Measurements from ENCODE around the gene ZNF791.

The ZNF791 gene

GRCh38 chr19:12647490-12648071 is 36.9 kb downstream of the ZNF791 start:
- Histone ChIP-seq H3K4me3 (ENCODE audit: low read depth, low read length) (no peak overlapping the region), H3K27ac (ENCODE audit: extremely low read depth, low read depth, low read length) (no peak overlapping the region)

GRCh38 chr19:12648088-12648487 is 37.4 kb downstream of the ZNF791 start:
- Histone ChIP-seq H3K9me3 (ENCODE audit: control insufficient read depth, insufficient read depth, low read depth, low read length) (no peaks in the 10 kb centered on the region), H3K27ac (ENCODE audit: extremely low read depth, low read depth, low read length) (no peak overlapping the region), H3K36me3 (ENCODE audit: control insufficient read depth in 2 of 2, insufficient read depth in 1 of 2, low read length in 2 of 2) (peaks cover 0 to 14% of the 10 kb centered on the region in 2 experiments; a peak in 1 of 3 replicates), H3K4me3 (ENCODE audit: low read depth, low read length) (no peak overlapping the region), H3K4me1 (ENCODE audit: control insufficient read depth, insufficient read depth, low read length) (no peaks in the 10 kb centered on the region)
- ChIA-PET CTCF (no interaction called here), POLR2A (interaction anchor here (0.6 to 1.4 kb wide), 2 partner anchors 11 to 79 kb away, joined by 3 to 4 read pairs; no protein-coding TSS in a partner anchor)
- TF ChIP-seq KLF7 (tag by site-specific recombination; IDR thresholded peaks at IDR 0.05; ENCODE audit: borderline replicate concordance) (no peak), ZNF302 (tag by site-specific recombination; IDR thresholded peaks at IDR 0.05; ENCODE audit: low read depth) (no peak)

More at GRCh38 chr19:12647490-12648071, 36.9 kb downstream of the ZNF791 start:
- Histone ChIP-seq H3K36me3 (ENCODE audit: control insufficient read depth in 2 of 2, insufficient read depth in 1 of 2, low read length in 2 of 2) (peaks cover 0 to 14% of the 10 kb centered on the region in 2 experiments; a peak in 1 of 3 replicates), H3K4me1 (ENCODE audit: control insufficient read depth, insufficient read depth, low read length) (no peaks in the 10 kb centered on the region), H3K9me3 (ENCODE audit: control insufficient read depth, insufficient read depth, low read depth, low read length) (no peaks in the 10 kb centered on the region)
- peak; percentile 39; the same call in 1 of the 2 replicates for TF ChIP-seq SP2 (tag by site-specific recombination; IDR thresholded peaks at IDR 0.05)
- TF ChIP-seq KLF8 (tag by site-specific recombination; IDR thresholded peaks at IDR 0.05): peak; percentile 60; the same call in 1 of the 2 replicates
- no peak for TF ChIP-seq ZNF843 (tag by site-specific recombination; IDR thresholded peaks at IDR 0.05)
- TF ChIP-seq ZNF362 (tag by site-specific recombination; IDR thresholded peaks at IDR 0.05): no peak
- TF ChIP-seq ZNF23 (tag by site-specific recombination; IDR thresholded peaks at IDR 0.05; ENCODE audit: borderline replicate concordance): no peak
- 0 out of 2 replicates have a peak, but pooled peaks have one; percentile 41 for TF ChIP-seq KLF9 (tag by site-specific recombination; IDR thresholded peaks at IDR 0.05; ENCODE audit: low read depth)
- TF ChIP-seq ZNF449 (tag by site-specific recombination; IDR thresholded peaks at IDR 0.05): peak; percentile 57; the same call in 1 of the 2 replicates
- TF ChIP-seq ZNF16 (tag by site-specific recombination; IDR thresholded peaks at IDR 0.05; ENCODE audit: low read depth): no peak
- TF ChIP-seq ZNF146 (tag by site-specific recombination; IDR thresholded peaks at IDR 0.05): no peak
- no peak for TF ChIP-seq ZNF324 (tag by site-specific recombination; IDR thresholded peaks at IDR 0.05)
- TF ChIP-seq ZNF280D (tag by site-specific recombination; IDR thresholded peaks at IDR 0.05): no peak
- TF ChIP-seq SP3 (tag by site-specific recombination; IDR thresholded peaks at IDR 0.05): peak; percentile 34; the same call in 1 of the 2 replicates
- no peak for TF ChIP-seq HOXD13 (CRISPR knock-in tag; IDR thresholded peaks at IDR 0.05; ENCODE audit: borderline replicate concordance)
- CTCF ChIA-PET: no interaction called here
- POLR2A ChIA-PET: interaction anchor here (0.6 to 1.4 kb wide), 2 partner anchors 11 to 79 kb away, joined by 3 to 4 read pairs; no protein-coding TSS in a partner anchor

- Histone ChIP-seq H3K36me3 (ENCODE audit: control insufficient read depth in 2 of 2, insufficient read depth in 1 of 2, low read length in 2 of 2) (peaks cover 0 to 17% of the 10 kb centered on the region in 2 experiments; a peak in 2 of 3 replicates), H3K4me3 (ENCODE audit: low read depth, low read length) (no peak overlapping the region), H3K9me3 (ENCODE audit: control insufficient read depth, insufficient read depth, low read depth, low read length) (no peaks in the 10 kb centered on the region), H3K27ac (ENCODE audit: extremely low read depth, low read depth, low read length) (no peak overlapping the region), H3K4me1 (ENCODE audit: control insufficient read depth, insufficient read depth, low read length) (no peaks in the 10 kb centered on the region)
- CTCF ChIA-PET: no interaction called here
- POLR2A ChIA-PET: interaction anchor here (0.6 to 1.1 kb wide), 3 partner anchors 10 to 155 kb away, joined by 3 to 8 read pairs (median 3); partner anchors contain the start of genes ZNF490 and ZNF791
- TF ChIP-seq ZNF600 (tag by site-specific recombination; IDR thresholded peaks at IDR 0.05) (no peak), ZNF791 (tag by site-specific recombination; IDR thresholded peaks at IDR 0.05) (no peak), ZNF184 (tag by site-specific recombination; IDR thresholded peaks at IDR 0.05) (no peak), ZBTB10 (tag by site-specific recombination; IDR thresholded peaks at IDR 0.05) (no peak), ZNF548 (tag by site-specific recombination; IDR thresholded peaks at IDR 0.05) (no peak), ZNF658 (tag by site-specific recombination; IDR thresholded peaks at IDR 0.05) (no peak), YY1 (tag by site-specific recombination; IDR thresholded peaks at IDR 0.05) (no peak), ZNF366 (tag by site-specific recombination; conservative IDR thresholded peaks at IDR 0.05) (no peak), ZNF214 (tag by site-specific recombination; IDR thresholded peaks at IDR 0.05; ENCODE audit: borderline replicate concordance) (no peak)
Measured at GRCh38 chr19:12649941-12650340, 39.2 kb downstream of the ZNF791 start.

All from HEK293 (cell line).